ENCODE data around the gene CHMP2A. TPM values are rescaled to one million over a fixed set of nuclear protein-coding genes. Genes with fewer than 3 reads are reported as not detected.

CHMP2A gene
- total and polyA plus RNA-seq, 2 of the 8 experiments (the other 6 are each of a cell fraction or from before 2014, with no cell fraction given), result 70.0 to 132 TPM

DNA sequence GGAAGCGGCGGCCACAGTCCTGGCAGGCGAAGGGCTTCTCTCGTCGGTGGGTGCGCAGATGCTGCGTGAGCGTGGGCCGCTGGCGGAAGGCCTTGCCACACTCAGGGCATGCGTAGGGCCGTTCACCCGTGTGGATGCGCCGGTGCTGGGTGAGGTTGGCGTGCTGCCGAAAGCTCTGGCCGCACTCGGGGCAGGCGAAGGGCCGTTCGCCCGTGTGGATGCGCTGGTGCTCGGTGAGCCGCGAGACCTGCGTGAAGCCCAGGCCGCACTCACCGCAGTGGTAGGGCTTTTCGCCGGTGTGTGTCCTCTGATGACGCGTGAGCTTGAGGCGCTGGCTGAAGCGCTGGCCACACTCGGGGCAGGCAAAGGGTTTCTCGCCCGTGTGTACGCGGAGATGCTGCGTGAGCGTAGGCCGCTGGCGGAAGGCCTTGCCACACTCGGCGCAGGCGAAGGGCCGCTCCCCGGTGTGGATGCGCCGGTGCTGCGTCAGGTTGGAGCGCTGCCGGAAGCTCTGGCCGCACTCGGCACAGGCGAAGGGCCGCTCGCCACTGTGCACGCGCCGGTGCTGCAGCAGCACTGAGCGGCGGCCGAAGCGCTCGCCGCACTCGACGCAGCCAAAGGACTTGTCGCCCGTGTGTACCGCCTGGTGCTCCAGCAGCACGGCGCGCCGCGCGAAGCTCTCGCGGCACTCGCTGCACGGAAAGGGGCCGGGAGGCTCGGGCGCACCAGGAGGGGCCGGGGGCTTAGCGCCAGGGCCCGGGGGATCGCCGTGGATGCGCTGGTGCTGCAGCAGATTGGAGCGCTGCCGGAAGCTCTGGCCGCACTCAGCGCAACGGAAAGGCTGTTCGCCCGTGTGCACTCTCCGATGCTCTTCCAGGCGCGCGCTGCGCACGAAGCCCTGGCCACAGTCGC, 7.5 kb upstream of the CHMP2A start (continued):
- TF ChIP-seq, protein P1, sequence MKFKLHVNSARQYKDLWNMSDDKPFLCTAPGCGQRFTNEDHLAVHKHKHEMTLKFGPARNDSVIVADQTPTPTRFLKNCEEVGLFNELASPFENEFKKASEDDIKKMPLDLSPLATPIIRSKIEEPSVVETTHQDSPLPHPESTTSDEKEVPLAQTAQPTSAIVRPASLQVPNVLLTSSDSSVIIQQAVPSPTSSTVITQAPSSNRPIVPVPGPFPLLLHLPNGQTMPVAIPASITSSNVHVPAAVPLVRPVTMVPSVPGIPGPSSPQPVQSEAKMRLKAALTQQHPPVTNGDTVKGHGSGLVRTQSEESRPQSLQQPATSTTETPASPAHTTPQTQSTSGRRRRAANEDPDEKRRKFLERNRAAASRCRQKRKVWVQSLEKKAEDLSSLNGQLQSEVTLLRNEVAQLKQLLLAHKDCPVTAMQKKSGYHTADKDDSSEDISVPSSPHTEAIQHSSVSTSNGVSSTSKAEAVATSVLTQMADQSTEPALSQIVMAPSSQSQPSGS (IDR thresholded peaks at IDR 0.05; ENCODE audit: low read length), result no peak
- no peak for TF ChIP-seq CHD1 (IDR thresholded peaks at IDR 0.05; ENCODE audit: low read depth, low read length)
- TF ChIP-seq, protein P2, sequence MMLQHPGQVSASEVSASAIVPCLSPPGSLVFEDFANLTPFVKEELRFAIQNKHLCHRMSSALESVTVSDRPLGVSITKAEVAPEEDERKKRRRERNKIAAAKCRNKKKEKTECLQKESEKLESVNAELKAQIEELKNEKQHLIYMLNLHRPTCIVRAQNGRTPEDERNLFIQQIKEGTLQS (IDR thresholded peaks at IDR 0.05; ENCODE audit: insufficient read depth, low read depth, low read length), result no peak

All from H1 (cell line).